ENCODE measurements around the gene PRTG. TPM values are rescaled to one million over a fixed set of nuclear protein-coding genes. Genes with fewer than 3 reads are reported as not detected.

Gene PRTG
- total and polyA plus RNA-seq, 12 donors: 0.40 to 4.3 (median 2.8) TPM

- Histone ChIP-seq H3K4me1 (replicated peaks in 1 of 2) (no peaks in the 10 kb centered on the region), H3K27me3 (no peaks in the 10 kb centered on the region), H3K9me3 (replicated peaks in 1 of 3) (no peaks in the 10 kb centered on the region), H3K36me3 (replicated peaks in 1 of 2) (no peaks in the 10 kb centered on the region), H3K27ac (no peak overlapping the region), H3K4me3 (no peak overlapping the region)
- 70 to 77% (median 75%) methylated on average over 3 of the region's 3 CpGs for WGBS, 4 donors
- intact Hi-C loops (cut with DNase I): no loop called here
- no peak for TF ChIP-seq CTCF (IDR thresholded peaks at IDR 0.05)
- TF ChIP-seq POLR2A (IDR thresholded peaks at IDR 0.05): no peak
- DNase-seq: no peak
Measured at GRCh38 chr15:55778932-55779331, 36.0 kb upstream of the PRTG start.

GRCh38 chr15:55775316-55775715 is 32.4 kb upstream of the PRTG start:
- Histone ChIP-seq H3K27me3 (no peaks in the 10 kb centered on the region), H3K9me3 (replicated peaks in 1 of 3) (no peaks in the 10 kb centered on the region), H3K4me3 (no peak overlapping the region), H3K4me1 (replicated peaks in 1 of 2) (no peaks in the 10 kb centered on the region), H3K27ac (no peak overlapping the region), H3K36me3 (replicated peaks in 1 of 2) (no peaks in the 10 kb centered on the region)
- 70 to 78% (median 76%) methylated on average over 4 of the region's 4 CpGs for WGBS, 4 donors
- intact Hi-C loops (cut with DNase I): no loop called here
- TF ChIP-seq POLR2A (IDR thresholded peaks at IDR 0.05): no peak
- no peak for TF ChIP-seq CTCF (IDR thresholded peaks at IDR 0.05)
- no peak for DNase-seq

- H3K27ac ChIP-seq: no peak overlapping the region
- 54 to 65% (median 63%) methylated on average over 8 to 9 of the region's 9 CpGs for WGBS, 4 donors
- no peaks in the 10 kb centered on the region for H3K4me1 ChIP-seq (replicated peaks in 1 of 2)
- no peak overlapping the region for H3K4me3 ChIP-seq
- no peaks in the 10 kb centered on the region for H3K36me3 ChIP-seq (replicated peaks in 1 of 2)
- intact Hi-C loops (cut with DNase I): no loop called here
- no peaks in the 10 kb centered on the region for H3K27me3 ChIP-seq
- peak; percentile 17 to 69 (median 33) for DNase-seq
- no peaks in the 10 kb centered on the region for H3K9me3 ChIP-seq (replicated peaks in 1 of 3)
- TF ChIP-seq CTCF (IDR thresholded peaks at IDR 0.05) (peak in 5 of 6 experiments; percentile 19 to 62 (median 50)), POLR2A (IDR thresholded peaks at IDR 0.05) (no peak)
Measured at GRCh38 chr15:55774113-55774970, 31.4 kb upstream of the PRTG start.

GRCh38 chr15:55770806-55771205 is 27.9 kb upstream of the PRTG start:
- no peak for TF ChIP-seq POLR2A (IDR thresholded peaks at IDR 0.05)
- no peak for TF ChIP-seq CTCF (IDR thresholded peaks at IDR 0.05)
- intact Hi-C loops (cut with DNase I): no loop called here
- Histone ChIP-seq H3K27ac (no peak overlapping the region), H3K27me3 (no peaks in the 10 kb centered on the region), H3K36me3 (replicated peaks in 1 of 2) (no peaks in the 10 kb centered on the region), H3K9me3 (replicated peaks in 1 of 3) (no peaks in the 10 kb centered on the region), H3K4me1 (replicated peaks in 1 of 2) (no peaks in the 10 kb centered on the region), H3K4me3 (no peak overlapping the region)
- WGBS, 4 donors: 52 to 64% (median 56%) methylated on average over 4 of the region's 4 CpGs
- DNase-seq: no peak

Data from adrenal gland (tissue), 12 donors.